HG02588 (cell line): ENCODE measurements around the gene BCAS3.
"Not testable (repeated sequence)": the region's sequence is repeated elsewhere in the genome, so short reads cannot be mapped to it uniquely, and the experiment has no call there.

ENCODE experiments used
- ATAC-seq: cut with Tn5 transposase; IDR thresholded peaks from one replicate; pipeline ENCODE4 v1.9.1; 2021; ENCODE audit warnings: mild to moderate bottlenecking, moderate library complexity; ENCODE audit not compliant: unreplicated experiment

The BCAS3 gene

DNA sequence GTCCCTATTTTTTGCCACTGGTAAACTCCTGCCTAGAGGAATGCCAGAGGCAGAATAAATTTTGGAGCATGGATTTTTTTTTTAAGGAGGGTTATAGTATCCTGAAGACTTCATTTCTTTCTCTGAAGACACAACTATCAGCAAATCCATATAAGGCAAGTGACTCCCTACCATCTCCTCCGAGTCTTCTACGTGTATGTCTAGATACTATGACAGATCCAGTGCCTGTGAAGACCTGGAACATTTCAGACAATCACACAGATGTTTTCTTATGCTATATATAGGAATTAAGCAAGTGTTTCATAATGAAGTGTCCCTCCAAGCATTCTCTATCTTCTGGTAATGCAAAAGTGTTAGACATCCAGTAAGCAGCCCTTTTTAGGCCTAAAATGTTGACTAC, 466.5 kb downstream of the BCAS3 start:
- no peak for ATAC-seq

DNA sequence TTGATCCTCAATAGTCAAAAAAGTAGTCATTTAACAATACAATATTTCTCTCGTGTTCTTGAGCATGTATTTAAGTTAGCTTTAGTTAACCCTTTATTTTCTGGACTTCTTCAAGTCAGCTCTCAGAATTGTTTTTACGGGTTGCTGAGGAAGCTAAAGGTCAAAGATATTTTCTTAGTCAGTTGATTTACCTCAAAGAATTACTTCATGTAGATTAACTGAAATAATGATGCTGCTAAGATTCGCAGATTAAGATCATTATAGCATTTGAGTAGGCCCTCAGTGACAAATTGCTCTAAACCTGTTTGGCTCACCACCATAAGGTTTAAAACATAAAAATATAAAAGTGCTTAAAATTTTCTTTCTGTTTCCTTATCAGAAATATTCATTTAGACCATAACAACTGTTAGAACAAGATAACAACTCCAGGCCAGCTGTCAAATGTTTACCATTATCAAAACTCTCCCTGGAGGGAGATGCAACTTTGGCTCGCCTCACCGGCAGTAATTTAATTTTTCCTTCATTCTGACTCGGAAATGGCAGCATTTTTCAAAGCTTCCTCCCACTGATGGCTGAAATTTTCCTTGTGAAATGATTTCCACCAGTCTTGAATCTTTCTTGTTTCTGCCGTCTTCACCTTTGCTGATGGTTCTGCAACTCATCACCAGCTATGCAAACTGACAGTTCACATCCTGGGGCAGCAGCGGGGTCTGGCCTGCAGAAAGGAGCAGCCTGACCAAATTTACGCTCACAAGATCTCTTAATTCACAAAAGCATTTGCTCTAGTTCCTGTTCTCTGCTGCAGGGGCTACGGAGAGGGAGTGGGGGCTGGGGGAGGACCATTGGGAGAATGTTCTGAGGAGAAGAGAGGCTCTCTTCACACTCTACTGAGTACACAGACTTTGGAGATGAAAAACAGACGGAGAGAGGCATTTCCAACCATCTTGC, 467.2 kb downstream of the BCAS3 start:
- no peak for ATAC-seq

DNA sequence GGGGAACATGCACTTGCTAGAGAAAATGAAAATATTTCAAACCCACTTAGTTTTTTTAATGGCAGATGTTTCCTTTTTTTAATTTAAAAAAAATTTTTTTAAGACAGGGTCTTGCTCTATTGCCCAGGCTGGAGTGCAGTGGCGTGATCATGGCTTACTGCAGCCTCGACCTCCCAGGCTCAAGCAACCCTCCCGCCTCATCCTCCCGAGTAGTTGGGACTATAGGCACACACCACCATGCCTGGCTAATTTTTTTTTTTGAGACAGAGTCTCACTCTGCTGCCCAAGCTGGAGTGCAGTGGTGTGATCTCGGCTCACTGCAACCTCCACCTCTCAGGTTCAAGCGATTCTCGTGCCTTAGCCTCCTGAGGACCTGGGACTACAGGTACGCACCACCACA, 469.2 kb downstream of the BCAS3 start:
- ATAC-seq: not testable (repeated sequence)

DNA sequence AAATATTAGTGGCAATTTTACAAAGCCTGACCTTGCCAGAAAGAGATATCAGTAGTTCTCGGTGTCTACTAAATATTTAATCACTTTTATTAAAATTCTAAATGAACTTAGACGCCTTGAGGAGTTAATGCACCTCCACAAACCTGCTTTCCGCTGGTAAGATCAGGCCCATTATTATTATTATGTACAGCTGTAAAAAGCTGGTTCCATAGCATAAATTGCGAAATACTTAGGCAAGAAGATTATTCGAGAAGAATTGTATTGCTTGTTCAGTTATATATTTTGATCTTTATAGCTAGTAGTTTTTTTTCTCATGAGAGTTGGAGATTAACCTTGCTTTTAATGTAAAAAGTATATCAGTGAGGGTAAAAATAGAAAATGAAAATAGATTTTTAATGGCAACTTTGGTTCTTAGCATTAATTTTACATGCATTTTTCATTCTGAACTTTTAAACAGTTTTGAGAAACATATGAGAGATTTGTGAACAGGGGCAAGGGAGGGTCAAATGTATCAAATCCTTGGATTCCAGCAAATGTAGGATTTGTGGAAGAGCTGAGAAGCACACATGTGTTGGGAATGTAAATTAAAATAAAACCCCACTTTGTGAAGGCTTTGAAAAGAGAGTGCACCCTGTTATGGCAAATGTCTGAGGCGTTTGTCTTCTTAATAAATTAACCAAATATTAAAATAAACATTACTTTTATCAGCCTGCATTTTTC, 471.6 kb downstream of the BCAS3 start:
- ATAC-seq: no peak

DNA sequence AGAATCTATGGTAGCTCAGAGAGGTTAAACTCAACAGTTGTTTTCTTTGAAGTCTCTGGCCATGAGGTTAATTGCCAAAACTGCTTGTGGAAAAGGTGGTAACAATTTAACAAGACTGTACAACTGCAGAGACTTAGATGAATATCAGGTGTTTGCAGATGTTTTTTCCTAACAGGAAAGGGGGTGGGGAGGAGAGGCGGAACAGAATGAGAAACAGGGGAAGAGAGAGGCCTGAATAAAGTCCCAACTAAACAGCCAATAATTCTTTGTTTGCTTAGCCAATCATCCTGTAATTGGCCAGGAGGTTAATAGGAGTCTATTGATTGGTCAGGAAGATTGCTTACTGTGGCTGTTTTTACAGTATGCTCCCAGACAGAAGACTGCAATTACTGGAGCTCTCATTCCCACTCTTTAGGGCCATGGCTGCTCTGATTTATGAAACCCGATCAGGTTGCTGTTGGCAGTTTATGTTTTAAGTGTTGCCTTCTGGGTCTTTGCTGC, 472.3 kb downstream of the BCAS3 start:
- ATAC-seq: no peak

DNA sequence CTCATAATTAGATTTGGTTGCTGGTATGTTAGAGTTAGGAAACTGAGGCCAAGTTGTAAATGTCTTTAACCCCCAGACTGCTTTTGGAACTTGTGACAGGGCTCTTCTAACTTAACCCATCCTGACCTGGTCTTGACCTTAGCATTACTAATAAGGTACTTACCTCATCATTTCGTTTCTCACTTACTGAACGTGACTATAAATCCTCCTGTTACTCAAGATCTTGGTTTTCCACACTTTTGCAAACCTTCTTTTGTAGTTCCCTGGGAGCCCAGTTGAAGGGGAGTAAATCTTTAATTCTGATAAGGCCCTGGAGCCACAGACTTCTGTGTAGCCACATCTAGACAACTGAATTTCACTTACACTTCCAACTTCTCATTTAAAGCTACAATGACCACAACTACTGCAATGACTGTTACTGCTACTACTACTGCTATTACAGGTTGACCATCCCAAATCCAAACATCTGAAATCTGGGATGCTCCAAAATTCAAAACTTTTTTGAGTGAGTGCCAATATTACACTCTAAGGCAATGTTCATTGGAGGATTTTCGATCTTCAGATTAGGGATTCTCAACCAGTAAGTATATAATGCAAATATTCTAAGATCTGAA, 473.1 kb downstream of the BCAS3 start:
- no peak for ATAC-seq

DNA sequence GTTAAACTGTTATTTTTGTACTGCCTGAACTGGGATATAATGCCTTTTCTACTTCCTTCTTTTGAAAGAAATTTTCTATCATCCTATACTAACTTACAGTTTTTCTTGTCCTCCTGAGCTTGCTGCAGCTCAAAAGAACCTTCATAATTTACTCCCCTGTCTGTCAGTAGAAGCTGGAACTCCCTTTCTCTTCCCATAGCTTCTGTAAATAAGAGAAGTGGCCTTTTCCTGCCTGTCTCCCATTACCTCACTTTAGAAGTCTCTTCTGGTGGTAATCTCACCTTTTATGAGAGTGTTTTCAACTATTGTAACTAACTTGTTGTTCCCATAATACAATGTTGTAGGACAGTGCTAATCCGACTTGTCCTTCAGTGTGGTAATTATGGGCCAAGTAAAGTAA, 475.2 kb downstream of the BCAS3 start:
- no peak for ATAC-seq

DNA sequence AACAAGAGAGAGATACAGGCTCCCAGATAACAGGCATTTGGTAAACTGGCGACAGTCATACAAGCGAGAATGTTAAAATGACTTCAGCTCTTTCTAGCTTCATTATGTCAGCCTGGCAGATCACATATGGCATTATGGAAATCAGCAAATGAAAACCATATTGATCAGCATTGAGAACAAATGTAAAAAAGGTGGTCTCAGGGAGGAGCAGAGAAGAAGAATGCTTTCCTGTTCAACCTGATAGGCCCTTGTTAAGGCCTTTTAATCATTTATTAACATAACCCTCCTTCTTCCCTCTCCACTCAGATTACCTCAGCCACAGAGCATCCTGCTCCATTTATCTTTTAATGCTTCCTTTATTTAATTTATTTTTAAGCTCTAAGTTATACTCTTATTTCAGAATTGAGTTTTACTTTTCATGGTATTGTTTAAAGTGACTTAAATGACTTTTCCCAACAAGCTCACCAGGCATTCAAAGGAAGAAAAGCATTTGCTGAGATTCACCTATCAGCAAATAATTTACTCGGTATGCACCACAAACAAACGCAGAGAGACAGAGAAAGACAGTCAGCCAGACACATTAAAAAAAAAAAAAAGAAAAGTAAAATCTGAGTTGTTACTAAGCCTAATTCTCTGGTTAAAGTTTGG, 478.1 kb downstream of the BCAS3 start:
- no peak for ATAC-seq

DNA sequence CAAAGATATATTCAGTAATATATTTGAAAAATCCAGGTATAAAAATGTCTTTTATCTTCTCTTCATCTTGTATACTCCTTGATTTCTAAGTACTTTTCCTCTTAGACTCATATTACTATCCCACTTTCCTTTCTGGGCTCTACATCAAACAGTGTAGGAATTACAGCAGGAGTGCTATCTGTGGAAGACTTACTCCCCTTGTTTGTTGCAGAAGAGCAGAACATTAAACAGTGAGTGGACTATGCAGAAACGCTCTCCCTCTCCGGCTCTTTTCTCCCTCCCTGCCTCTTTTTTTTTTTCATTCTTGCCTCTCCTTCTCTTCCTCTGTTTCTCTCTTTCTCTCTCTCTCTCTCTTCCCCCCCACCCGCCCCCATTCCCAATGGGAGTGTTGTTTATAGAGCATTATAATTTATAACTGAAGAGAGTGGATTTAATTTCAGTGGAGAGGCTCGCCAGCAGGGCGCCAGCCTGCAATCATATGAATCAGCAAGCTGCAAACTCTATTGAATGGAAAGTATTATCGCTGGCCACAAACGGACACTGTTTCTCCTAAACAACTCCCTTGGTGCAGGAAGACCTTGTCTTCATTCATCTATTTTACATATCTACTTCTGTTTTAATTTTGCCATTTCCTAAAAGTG, 479.7 kb downstream of the BCAS3 start:
- ATAC-seq: no peak

DNA sequence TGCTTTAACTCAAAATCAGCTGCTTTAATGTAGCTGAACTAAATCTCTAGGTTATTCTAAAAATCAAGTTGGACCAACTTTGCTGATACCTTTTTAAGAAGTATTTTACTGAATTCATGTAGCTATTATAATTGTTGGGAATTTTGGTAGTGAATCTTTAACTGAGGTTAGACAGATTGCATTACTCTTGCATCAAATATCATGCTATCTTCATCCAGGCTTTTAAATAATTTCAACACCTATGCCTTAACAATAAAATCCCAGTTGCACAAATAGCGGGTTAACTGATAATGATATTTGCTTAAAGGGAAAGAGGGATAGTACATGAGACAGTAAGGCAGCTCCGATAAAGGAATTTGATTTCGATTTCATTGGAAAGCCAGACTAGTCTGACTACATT, 480.7 kb downstream of the BCAS3 start:
- no peak for ATAC-seq

DNA sequence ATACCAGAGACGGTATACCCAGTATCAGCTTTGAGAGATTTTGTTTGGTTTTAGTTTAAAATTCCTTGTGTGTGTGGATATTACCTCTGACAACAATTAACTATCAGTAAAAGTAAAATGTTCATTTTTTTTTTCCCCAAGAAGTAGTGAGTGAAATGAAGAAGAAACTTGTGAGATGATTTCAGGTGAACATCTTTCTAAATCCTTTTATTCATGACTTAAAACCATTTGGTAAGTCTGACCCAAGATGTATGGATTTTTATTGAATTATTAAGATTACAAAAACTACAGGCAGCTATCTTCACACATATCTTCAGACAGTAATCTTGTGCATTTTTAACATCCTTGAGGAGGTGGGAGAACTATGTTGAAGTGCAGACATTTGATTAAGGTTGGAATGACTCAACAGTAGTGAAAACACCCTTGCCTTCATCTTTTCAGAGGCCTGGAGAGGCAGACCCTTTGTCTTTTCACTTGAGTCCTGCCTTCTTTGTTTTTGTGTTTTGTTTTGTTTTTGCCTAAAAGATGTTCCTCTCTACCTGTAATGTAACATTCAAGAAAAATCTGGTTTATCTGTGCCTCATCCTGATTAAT, 481.7 kb downstream of the BCAS3 start:
- no peak for ATAC-seq

DNA sequence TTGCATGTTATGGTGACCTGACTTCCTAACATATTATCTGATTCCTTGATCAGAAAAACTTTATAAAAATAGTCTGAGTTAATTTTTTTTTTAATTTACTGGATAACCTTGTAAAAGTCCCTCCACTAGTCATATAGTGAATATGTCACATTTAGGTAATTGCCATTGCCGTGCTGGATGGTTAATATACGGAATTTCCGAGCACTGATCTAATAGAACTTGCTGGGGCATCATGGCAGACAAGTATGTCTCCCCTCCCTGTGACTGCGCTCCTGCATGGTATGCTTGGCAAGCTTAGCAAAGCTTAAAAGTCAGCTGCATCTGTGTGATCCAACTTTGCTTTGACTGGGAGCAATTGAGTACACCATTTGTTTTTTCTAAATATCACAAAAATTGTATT, 482.6 kb downstream of the BCAS3 start:
- no peak for ATAC-seq

DNA sequence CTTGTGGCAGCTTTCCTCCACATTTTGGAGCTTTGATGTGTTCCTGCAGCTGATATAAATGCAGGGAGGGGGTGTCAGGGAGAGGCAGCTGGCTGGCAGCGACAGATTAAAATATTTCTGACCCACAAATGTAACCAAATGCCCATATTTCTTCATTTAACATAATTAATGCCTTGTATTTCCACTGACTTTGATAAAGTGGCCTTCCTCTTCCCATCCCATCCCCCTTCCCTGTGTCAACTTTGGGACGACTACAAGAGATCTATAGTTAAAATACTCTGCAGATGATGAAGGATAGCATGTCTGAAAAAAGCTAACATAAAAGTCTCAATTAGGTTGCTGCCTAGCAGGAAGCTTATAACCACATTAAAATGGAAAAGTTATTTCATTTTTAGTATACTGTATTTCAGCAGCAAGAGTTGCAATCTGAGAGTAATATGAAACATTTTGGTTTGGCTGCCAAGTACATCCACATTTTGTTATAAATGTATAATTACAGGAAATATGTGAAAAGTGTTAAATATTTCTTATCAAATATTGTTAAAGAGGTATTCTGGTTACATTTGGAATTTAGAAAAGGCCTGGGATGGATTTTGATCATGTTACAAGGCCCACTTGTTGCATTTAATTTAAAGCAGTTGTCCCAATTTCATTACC, 483.3 kb downstream of the BCAS3 start:
- no peak for ATAC-seq

DNA sequence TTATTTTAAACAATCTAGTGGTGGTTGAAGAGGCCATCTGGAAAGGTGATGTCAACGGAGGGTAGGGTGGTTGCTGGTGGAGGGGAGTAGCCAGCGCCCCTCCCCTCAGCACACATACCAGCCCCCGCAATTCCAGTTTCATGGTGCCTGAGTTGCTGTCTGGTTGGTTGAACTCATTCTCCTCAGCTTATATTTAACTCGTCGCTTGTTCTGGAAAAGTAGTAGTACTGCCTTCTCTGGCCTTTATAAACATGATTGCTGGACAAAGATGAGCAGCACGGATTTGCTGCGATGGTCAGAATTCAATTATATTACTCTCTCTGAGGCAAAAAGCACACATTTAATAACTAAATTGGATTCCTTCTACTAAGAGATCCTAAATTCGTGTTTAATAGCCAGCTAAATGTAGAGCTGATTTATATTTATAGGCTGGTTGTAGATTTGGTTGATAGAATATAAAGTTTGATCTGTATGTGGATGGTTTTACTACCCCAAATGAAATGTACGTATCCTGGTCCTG, 484.0 kb downstream of the BCAS3 start:
- ATAC-seq: no peak

DNA sequence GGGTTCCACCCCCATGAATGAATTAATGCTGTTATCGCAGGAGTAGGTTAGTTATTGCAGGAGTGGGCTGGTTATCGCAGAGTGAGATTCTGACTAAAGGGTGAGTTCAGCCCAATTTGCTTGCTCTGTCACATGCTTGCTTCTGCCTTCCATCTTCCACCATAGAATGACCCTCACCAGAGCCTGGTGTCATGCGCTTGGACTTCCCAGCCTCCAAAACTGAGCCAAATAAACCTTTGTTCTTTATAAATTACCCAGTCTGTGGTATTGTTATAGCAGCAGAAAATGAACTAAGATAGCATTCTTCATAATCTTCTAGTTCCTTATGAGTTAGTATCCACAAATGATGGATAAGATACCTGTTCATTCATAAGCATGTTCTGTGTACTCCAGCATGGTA, 486.9 kb downstream of the BCAS3 start:
- ATAC-seq: no peak

DNA sequence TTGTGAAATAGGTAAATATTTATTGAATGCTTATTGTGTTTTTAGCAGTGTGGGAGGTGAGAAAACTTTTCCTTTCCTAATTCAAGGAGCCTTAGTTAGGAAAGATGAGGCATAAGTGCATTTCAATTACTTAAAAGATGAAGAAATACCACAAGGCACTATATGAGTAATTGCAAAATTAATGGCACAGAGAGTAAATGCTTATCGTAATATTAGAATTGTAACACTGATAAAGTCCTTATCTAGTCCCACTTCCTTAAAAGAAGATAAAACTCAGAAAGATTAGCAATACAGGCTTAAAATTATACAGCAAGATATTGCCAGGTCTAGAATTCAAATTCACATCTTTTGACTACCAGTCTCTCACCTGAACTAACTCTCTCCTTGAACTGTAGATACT, 489.4 kb downstream of the BCAS3 start:
- ATAC-seq: no peak

DNA sequence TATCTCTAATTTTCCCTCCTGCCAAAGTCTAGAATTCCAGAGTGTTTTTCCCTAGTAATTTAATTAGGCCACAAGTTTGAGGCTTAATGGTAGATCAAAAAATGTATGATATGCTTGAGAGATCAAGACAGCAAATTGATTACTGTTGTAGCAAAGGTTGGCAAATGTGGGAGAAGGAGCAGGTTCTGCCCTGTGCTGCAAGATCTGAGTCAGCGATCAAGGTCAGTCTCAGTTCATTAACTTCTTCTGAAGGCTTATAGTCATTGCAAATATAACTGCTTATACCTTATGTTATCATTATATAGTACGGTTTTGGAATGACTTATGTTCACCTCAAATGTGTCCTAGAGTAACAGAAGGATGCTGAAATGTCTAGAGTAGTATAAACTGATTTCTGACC, 490.9 kb downstream of the BCAS3 start:
- no peak for ATAC-seq

DNA sequence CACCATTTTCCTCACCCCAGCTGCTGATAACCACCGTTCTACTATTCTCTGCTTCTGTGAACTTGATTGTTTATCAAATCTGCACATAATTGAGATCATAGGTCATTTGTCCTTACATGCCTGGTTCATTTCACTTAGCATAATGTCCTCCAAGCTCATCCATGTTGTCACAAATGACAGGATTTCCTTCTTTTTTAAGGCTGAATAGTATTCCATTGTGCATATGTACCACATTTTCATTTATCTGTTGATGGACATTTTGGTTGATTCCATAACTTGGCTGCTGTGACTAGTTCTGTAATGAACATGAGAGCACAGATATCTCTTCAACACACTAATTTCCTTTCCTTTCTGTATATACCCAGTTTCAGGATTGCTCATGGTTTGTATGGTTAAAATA, 496.7 kb downstream of the BCAS3 start:
- no peak for ATAC-seq

DNA sequence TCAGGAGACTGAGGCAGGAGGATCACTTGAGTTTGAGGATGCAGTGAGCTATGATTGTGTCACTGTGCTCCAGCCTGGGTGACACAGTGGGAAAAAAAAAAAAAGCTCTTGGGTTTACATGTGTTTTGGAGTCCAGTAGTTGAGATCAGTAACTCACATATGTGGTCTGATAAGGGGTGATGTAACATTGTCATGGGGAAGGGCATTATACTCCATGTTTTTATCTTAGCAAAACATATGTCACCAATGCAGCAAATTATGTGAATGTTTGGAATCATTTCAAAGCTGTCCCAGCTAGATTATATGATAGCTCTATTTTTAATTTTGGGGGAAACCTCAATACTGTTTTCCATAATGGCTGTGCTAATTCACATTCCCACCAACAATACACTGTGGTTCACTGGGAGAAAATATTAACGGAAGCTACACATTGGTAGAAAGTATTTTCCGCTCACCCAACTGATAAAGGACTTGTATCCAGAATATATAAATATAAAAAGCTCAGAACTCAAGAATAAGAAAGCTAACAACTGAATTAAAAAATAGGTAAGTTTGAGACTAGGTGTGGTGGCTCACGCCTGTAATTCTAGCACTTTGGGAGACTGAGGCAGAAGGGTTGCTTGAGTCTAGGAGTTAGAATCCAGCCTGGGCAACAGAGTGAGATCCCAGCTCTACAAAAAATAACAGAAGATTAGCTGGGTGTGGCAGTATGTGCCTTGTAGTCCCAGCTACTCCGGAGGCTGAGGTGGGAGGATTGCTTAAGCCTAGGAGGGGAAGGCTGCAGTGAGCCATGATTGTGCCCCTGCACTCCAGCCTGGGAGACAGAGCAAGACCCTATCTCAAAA, 497.9 kb downstream of the BCAS3 start:
- ATAC-seq: no peak
